SK-N-SH treated with all-trans-retinoic acid at 6 μM for 48 hours (cell line): ENCODE data around the gene LSAMP.
"Not testable (repeated sequence)": the region's sequence is repeated elsewhere in the genome, so short reads cannot be mapped to it uniquely, and the experiment has no call there.

ENCODE experiments used
- ATAC-seq: fragments of 200-7000 bp; cut with Tn5 transposase; 3 replicates; pipeline ENCODE4 v1.9.1; 2020; ENCODE audit warnings: mild to moderate bottlenecking, moderate library complexity
- ARNTL ChIP-seq: fragments of 450-650 bp; formaldehyde crosslinking; IDR thresholded peaks from 2 replicates; pipeline ENCODE4 v1.5.0; 2020; ENCODE audit warnings: low read depth, mild to moderate bottlenecking, moderate library complexity, borderline replicate concordance
- BACH2 ChIP-seq: fragments of 250-450 bp; sonication (Bioruptor Pico); IDR thresholded peaks from 2 replicates; pipeline ENCODE4 v1.9.0; 2021; ENCODE audit warnings: mild to moderate bottlenecking, borderline replicate concordance
- CREB5 ChIP-seq: fragments of 250-450 bp; sonication (Bioruptor Pico); IDR thresholded peaks from 2 replicates; pipeline ENCODE4 v1.5.1; 2020; ENCODE audit warnings: low read depth, mild to moderate bottlenecking, moderate library complexity
- CSDC2 ChIP-seq: fragments of 250-450 bp; sonication (Bioruptor Pico); IDR thresholded peaks from 2 replicates; pipeline ENCODE4 v1.5.0; 2020; ENCODE audit warnings: mild to moderate bottlenecking, moderate library complexity
- ESRRG ChIP-seq: fragments of 250-450 bp; sonication (Bioruptor Pico); IDR thresholded peaks from 2 replicates; pipeline ENCODE4 v1.6.1; 2021; ENCODE audit warnings: mild to moderate bottlenecking
- GLIS3 ChIP-seq: fragments of 250-450 bp; sonication (Bioruptor Pico); IDR thresholded peaks from 2 replicates; pipeline ENCODE4 v1.5.0; 2020; ENCODE audit warnings: mild to moderate bottlenecking, moderate library complexity
- ISL1 ChIP-seq: fragments of 250-450 bp; sonication (Bioruptor Pico); IDR thresholded peaks from 2 replicates; pipeline ENCODE4 v2.1.2; 2022; ENCODE audit warnings: mild to moderate bottlenecking, moderate library complexity
- OSR1 ChIP-seq: fragments of 250-450 bp; sonication (Bioruptor Pico); IDR thresholded peaks from 2 replicates; pipeline ENCODE4 v1.8.0; 2022; ENCODE audit warnings: moderate library complexity, mild to moderate bottlenecking, inconsistent platforms
- PATZ1 ChIP-seq: fragments of 250-450 bp; sonication (Bioruptor Pico); IDR thresholded peaks from 2 replicates; pipeline ENCODE4 v1.8.0; 2020; ENCODE audit warnings: mild to moderate bottlenecking, moderate library complexity, borderline replicate concordance
- POU6F1 ChIP-seq: fragments of 250-450 bp; sonication (Bioruptor Pico); IDR thresholded peaks from 2 replicates; pipeline ENCODE4 v1.8.0; 2021; ENCODE audit warnings: low read depth, mild to moderate bottlenecking, moderate library complexity, borderline replicate concordance
- PPARA ChIP-seq: fragments of 250-450 bp; sonication (Bioruptor Pico); IDR thresholded peaks from 2 replicates; pipeline ENCODE4 v1.5.0; 2020; ENCODE audit warnings: mild to moderate bottlenecking, borderline replicate concordance
- RARB ChIP-seq: fragments of 250-450 bp; sonication (Bioruptor Pico); IDR thresholded peaks from 2 replicates; pipeline ENCODE4 v1.8.0; 2021; ENCODE audit warnings: mild to moderate bottlenecking, moderate library complexity
- SNAI2 ChIP-seq: fragments of 250-450 bp; sonication (Bioruptor Pico); IDR thresholded peaks from 2 replicates; pipeline ENCODE4 v1.5.0; 2020; ENCODE audit warnings: mild to moderate bottlenecking, moderate library complexity
- TCF4 ChIP-seq: fragments of 250-450 bp; sonication (Bioruptor Pico); IDR thresholded peaks from 2 replicates; pipeline ENCODE4 v1.8.0; 2021; ENCODE audit warnings: mild to moderate bottlenecking, moderate library complexity, borderline replicate concordance
- TOX ChIP-seq: fragments of 250-450 bp; sonication (Bioruptor Pico); IDR thresholded peaks from 2 replicates; pipeline ENCODE4 v1.8.0; 2021; ENCODE audit warnings: mild to moderate bottlenecking, moderate library complexity, borderline replicate concordance
- TSHZ2 ChIP-seq: fragments of 250-450 bp; sonication (Bioruptor Pico); IDR thresholded peaks from 2 replicates; pipeline ENCODE4 v1.5.0; 2020; ENCODE audit warnings: mild to moderate bottlenecking, moderate library complexity
- ZC3H10 ChIP-seq: fragments of 250-450 bp; sonication (Bioruptor Pico); IDR thresholded peaks from 2 replicates; pipeline ENCODE4 v1.5.1; 2021; ENCODE audit warnings: mild to moderate bottlenecking, moderate library complexity
- ZFP3 ChIP-seq: fragments of 250-450 bp; sonication (Bioruptor Pico); IDR thresholded peaks from 2 replicates; pipeline ENCODE4 v1.5.0; 2020; ENCODE audit warnings: mild to moderate bottlenecking, moderate library complexity
- ZFP30 ChIP-seq: fragments of 450-650 bp; formaldehyde crosslinking; IDR thresholded peaks from 2 replicates; pipeline ENCODE4 v1.5.0; 2022; ENCODE audit warnings: mild to moderate bottlenecking, moderate library complexity
- ZNF565 ChIP-seq: fragments of 450-650 bp; formaldehyde crosslinking; conservative IDR thresholded peaks from 2 replicates; pipeline ENCODE4 v1.5.0; 2020; ENCODE audit warnings: low read depth, mild to moderate bottlenecking, moderate library complexity

The LSAMP gene

GRCh38 chr3:115760716-115761115 lies 684.6 kb downstream of the LSAMP start:
- ATAC-seq: no peak; the same call in 2 of the 3 replicates
- TF ChIP-seq TSHZ2 (CRISPR knock-in tag): 0 out of 2 replicates have a peak, but pooled peaks have one; percentile 16
- no peak for TF ChIP-seq ZC3H10 (CRISPR knock-in tag)

GRCh38 chr3:115758076-115758763 lies 687.1 kb downstream of the LSAMP start:
- ATAC-seq: no peak

GRCh38 chr3:115752978-115753377 lies 692.3 kb downstream of the LSAMP start:
- not testable (repeated sequence) for ATAC-seq

More at GRCh38 chr3:115758076-115758763, 687.1 kb downstream of the LSAMP start:
- no peak for TF ChIP-seq RARB
- no peak for TF ChIP-seq TOX (CRISPR knock-in tag)
- no peak for TF ChIP-seq ISL1
- TF ChIP-seq ESRRG: no peak
- no peak for TF ChIP-seq GLIS3 (CRISPR knock-in tag)
- TF ChIP-seq ZFP30 (CRISPR knock-in tag): no peak
- TF ChIP-seq SNAI2 (CRISPR knock-in tag): no peak
- TF ChIP-seq BACH2 (CRISPR knock-in tag): no peak
- TF ChIP-seq ARNTL (CRISPR knock-in tag): no peak
- TF ChIP-seq POU6F1 (CRISPR knock-in tag): no peak
- TF ChIP-seq PPARA (CRISPR knock-in tag): no peak
- no peak for TF ChIP-seq ZFP3 (CRISPR knock-in tag)
- no peak for TF ChIP-seq TSHZ2 (CRISPR knock-in tag)
- TF ChIP-seq OSR1 (CRISPR knock-in tag): no peak
- no peak for TF ChIP-seq CREB5 (CRISPR knock-in tag)
- no peak for TF ChIP-seq TCF4
- TF ChIP-seq ZNF565 (CRISPR knock-in tag): no peak
- TF ChIP-seq PATZ1 (CRISPR knock-in tag): no peak
- TF ChIP-seq CSDC2 (CRISPR knock-in tag): no peak
